ENCODE results near the gene NTNG1. TPM values are rescaled to one million over a fixed set of nuclear protein-coding genes. Genes with fewer than 3 reads are reported as not detected.
A peak's percentile ranks its signal among the peaks of the same experiment; 100 is the strongest.

Gene NTNG1
- total RNA-seq, 1 experiment from 2014 or later, result 1.5 TPM

DNA sequence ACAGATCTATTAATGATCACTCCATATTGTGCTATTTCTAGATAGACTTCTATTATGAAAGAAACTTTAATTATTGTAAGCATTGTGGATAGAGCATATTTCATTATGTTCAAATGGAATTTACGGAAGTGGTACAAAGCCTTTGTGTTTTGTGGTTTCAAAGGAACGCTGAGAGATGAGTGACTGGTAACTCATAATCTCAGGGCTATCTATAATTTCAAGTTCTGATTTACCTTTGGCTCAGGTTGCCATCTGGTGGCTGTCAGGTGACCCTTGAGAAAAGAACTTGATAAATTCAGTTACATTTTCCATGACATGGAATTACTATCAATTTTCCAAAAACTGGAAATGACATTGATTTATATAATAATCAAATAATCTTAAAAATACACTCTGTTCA, 12.2 kb downstream of the NTNG1 start:
- no peak overlapping the region for H3K18ac ChIP-seq (ENCODE audit: insufficient read length, low read depth, low read length)
- H3K4me1 Mint-ChIP-seq, result no peaks in the 10 kb centered on the region

More for the DNA sequence above, 12.2 kb downstream of the NTNG1 start:
- no peak overlapping the region for H4K5ac ChIP-seq (ENCODE audit: insufficient read length, low read depth, low read length)
- TF ChIP-seq, protein P1, sequence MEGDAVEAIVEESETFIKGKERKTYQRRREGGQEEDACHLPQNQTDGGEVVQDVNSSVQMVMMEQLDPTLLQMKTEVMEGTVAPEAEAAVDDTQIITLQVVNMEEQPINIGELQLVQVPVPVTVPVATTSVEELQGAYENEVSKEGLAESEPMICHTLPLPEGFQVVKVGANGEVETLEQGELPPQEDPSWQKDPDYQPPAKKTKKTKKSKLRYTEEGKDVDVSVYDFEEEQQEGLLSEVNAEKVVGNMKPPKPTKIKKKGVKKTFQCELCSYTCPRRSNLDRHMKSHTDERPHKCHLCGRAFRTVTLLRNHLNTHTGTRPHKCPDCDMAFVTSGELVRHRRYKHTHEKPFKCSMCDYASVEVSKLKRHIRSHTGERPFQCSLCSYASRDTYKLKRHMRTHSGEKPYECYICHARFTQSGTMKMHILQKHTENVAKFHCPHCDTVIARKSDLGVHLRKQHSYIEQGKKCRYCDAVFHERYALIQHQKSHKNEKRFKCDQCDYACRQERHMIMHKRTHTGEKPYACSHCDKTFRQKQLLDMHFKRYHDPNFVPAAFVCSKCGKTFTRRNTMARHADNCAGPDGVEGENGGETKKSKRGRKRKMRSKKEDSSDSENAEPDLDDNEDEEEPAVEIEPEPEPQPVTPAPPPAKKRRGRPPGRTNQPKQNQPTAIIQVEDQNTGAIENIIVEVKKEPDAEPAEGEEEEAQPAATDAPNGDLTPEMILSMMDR (conservative IDR thresholded peaks at IDR 0.05), result peak; percentile 56
- Mint-ChIP-seq H3K4me3 (no peak overlapping the region), H3K36me3 (ENCODE audit: insufficient read depth in 1 of 3, low read depth in 3 of 3) (no peaks in the 10 kb centered on the region), H3K27me3 (ENCODE audit: low read depth) (no peaks in the 10 kb centered on the region), H3K27ac (no peak overlapping the region), H3K9me3 (no peaks in the 10 kb centered on the region)
- no CpG with 5 or more reads among the region's 2 CpGs for WGBS (ENCODE audit: extremely low coverage, insufficient read length, low lambda C conversion rate)
- no peak overlapping the region for H3K4me2 ChIP-seq (ENCODE audit: insufficient read depth, insufficient read length, low read length)
- no peak overlapping the region for H2BK120ac ChIP-seq (ENCODE audit: low read depth, low read length, poor library complexity, severe bottlenecking)
- no peaks in the 10 kb centered on the region for H3K9me3 ChIP-seq (ENCODE audit: control insufficient read depth, low read depth, low read length)
- no peak overlapping the region for H3K27ac ChIP-seq (ENCODE audit: insufficient read length, low read depth, low read length)
- no peaks in the 10 kb centered on the region for H3K79me1 ChIP-seq (ENCODE audit: insufficient read depth, low read depth, low read length, poor library complexity, severe bottlenecking)
- no peak overlapping the region for H2AK5ac ChIP-seq (ENCODE audit: insufficient read length, low read length)
- H2BK12ac ChIP-seq (ENCODE audit: insufficient read length, low read depth, low read length), result no peak overlapping the region
- H3K9ac ChIP-seq (ENCODE audit: extremely low read depth, insufficient read length, low read length), result no peak overlapping the region
- H3K23me2 ChIP-seq (ENCODE audit: insufficient read length, low read depth, low read length, poor library complexity, severe bottlenecking), result no peaks in the 10 kb centered on the region
- no peaks in the 10 kb centered on the region for H4K20me1 ChIP-seq (ENCODE audit: control insufficient read depth, insufficient read depth, insufficient read length)
- H2BK15ac ChIP-seq (ENCODE audit: low read depth, low read length), result no peak overlapping the region
- H3K27me3 ChIP-seq (ENCODE audit: insufficient read depth, low read length), result no peaks in the 10 kb centered on the region
- DNase-seq, result no peak
- H3K4me1 ChIP-seq (ENCODE audit: insufficient read depth, low read length), result no peaks in the 10 kb centered on the region
- H2AFZ ChIP-seq (ENCODE audit: low read length), result no peak overlapping the region
- no peak overlapping the region for H2BK20ac ChIP-seq (ENCODE audit: low read depth, low read length, poor library complexity, severe bottlenecking)
- H3K23ac ChIP-seq (ENCODE audit: insufficient read length, low read depth, low read length), result no peak overlapping the region
- H3K56ac ChIP-seq (ENCODE audit: insufficient read length, low read depth, low read length), result no peak overlapping the region
- no peak overlapping the region for H4K91ac ChIP-seq (ENCODE audit: insufficient read length, low read depth, low read length)
- H3K14ac ChIP-seq (ENCODE audit: insufficient read depth, low read length), result no peak overlapping the region
- no peak overlapping the region for H3K4ac ChIP-seq (ENCODE audit: low read depth, low read length)
- H4K8ac ChIP-seq (replicated peaks; ENCODE audit: insufficient read length, low read depth, low read length), result no peak overlapping the region
- H3K79me2 ChIP-seq (ENCODE audit: insufficient read depth, low read length), result no peaks in the 10 kb centered on the region
- no peak overlapping the region for H3T11ph ChIP-seq (ENCODE audit: low read length)
- H2BK5ac ChIP-seq (ENCODE audit: insufficient read length, low read length), result no peak overlapping the region
